Cardiac muscle cell (in vitro differentiated cells and primary cell): ENCODE data around the gene CYBRD1. TPM values are rescaled to one million over a fixed set of nuclear protein-coding genes. Genes with fewer than 3 reads are reported as not detected.
A peak's percentile ranks its signal among the peaks of the same experiment; 100 is the strongest.

Experiments used
- DNase-seq, 2 donors: peaks; one replicate each; pipeline versions ENCODE4 v3.0.0 to v3.0.0-alpha.2; 2010 to 2017; ENCODE audit warnings: low read depth in 1 of 2, low spot score in 1 of 2
- H3K27ac ChIP-seq: fragments of 200-600 bp; sonication (generic); 2 replicates; pipeline ENCODE4 v1.5.1; 2016
- H3K27me3 ChIP-seq: fragments of 200-600 bp; sonication (generic); 2 replicates; pipeline ENCODE4 v1.6.0; 2016; ENCODE audit warnings: control low read depth
- H3K36me3 ChIP-seq: fragments of 200-600 bp; sonication (generic); 2 replicates; pipeline ENCODE4 v1.5.1; 2016; ENCODE audit warnings: control low read depth
- H3K4me1 ChIP-seq: fragments of 200-600 bp; sonication (generic); 2 replicates; pipeline ENCODE4 v1.8.1; 2017; ENCODE audit warnings: low read depth, mild to moderate bottlenecking, mixed run types
- H3K4me3 ChIP-seq: fragments of 200-600 bp; sonication (generic); 2 replicates; pipeline ENCODE4 v1.5.1; 2016; ENCODE audit warnings: mild to moderate bottlenecking
- H3K9me3 ChIP-seq: fragments of 200-600 bp; sonication (generic); 2 replicates; pipeline ENCODE4 v1.5.1; 2017; ENCODE audit warnings: low read depth, mild to moderate bottlenecking, control low read depth
- CTCF ChIP-seq: IDR thresholded peaks from 2 replicates; pipeline ENCODE4 v1.5.1; 2012; ENCODE audit warnings: low read depth, mild to moderate bottlenecking, low read length
- polyA plus RNA-seq: library from polyadenylated mRNA; unstranded; fragments of >200 nt; fragmentation: Nextera tagmentation; extraction: Ambion mirVana; gene quantifications from 2 replicates; pipeline ENCODE4 v1.2.1, GENCODE V29; 2016
- total RNA-seq: library from RNA; depleted of rRNA; stranded (reverse); fragments of >200 nt; gene quantifications from 2 replicates; pipeline ENCODE4 v1.2.3, GENCODE V29; 2016

The CYBRD1 gene
- total and polyA plus RNA-seq, 2 experiments from 2014 or later: 0.86 to 2.3 TPM

GRCh38 chr2:171512014-171512413, 10.3 kb upstream of the CYBRD1 start:
- H3K4me1 ChIP-seq: no peaks in the 10 kb centered on the region
- no peaks in the 10 kb centered on the region for H3K9me3 ChIP-seq
- no peak for TF ChIP-seq CTCF
- peaks cover 27% of the 10 kb centered on the region for H3K27me3 ChIP-seq
- no peak overlapping the region for H3K4me3 ChIP-seq
- H3K27ac ChIP-seq: no peak overlapping the region
- no peak for DNase-seq
- no peaks in the 10 kb centered on the region for H3K36me3 ChIP-seq

GRCh38 chr2:171512683-171513195, 9.5 kb upstream of the CYBRD1 start:
- DNase-seq: peak in 1 of 2 donors; percentile 34
- H3K4me3 ChIP-seq: no peak overlapping the region
- H3K27ac ChIP-seq: peak overlapping the region; percentile 0
- no peak for TF ChIP-seq CTCF
- H3K9me3 ChIP-seq: no peaks in the 10 kb centered on the region
- H3K4me1 ChIP-seq: no peaks in the 10 kb centered on the region
- H3K27me3 ChIP-seq: peaks cover 20% of the 10 kb centered on the region
- no peaks in the 10 kb centered on the region for H3K36me3 ChIP-seq

GRCh38 chr2:171513719-171514160, 8.5 kb upstream of the CYBRD1 start:
- peak in 1 of 2 donors; percentile 44 for DNase-seq
- Histone ChIP-seq H3K4me3 (no peak overlapping the region), H3K9me3 (no peaks in the 10 kb centered on the region), H3K36me3 (no peaks in the 10 kb centered on the region), H3K27ac (no peak overlapping the region), H3K4me1 (no peaks in the 10 kb centered on the region), H3K27me3 (peaks cover 10% of the 10 kb centered on the region)
- no peak for TF ChIP-seq CTCF

GRCh38 chr2:171514908-171515582, 7.2 kb upstream of the CYBRD1 start:
- DNase-seq: no peak
- Histone ChIP-seq H3K4me3 (no peak overlapping the region), H3K27me3 (peaks cover 14% of the 10 kb centered on the region), H3K4me1 (no peaks in the 10 kb centered on the region), H3K36me3 (no peaks in the 10 kb centered on the region), H3K27ac (no peak overlapping the region), H3K9me3 (no peaks in the 10 kb centered on the region)
- no peak for TF ChIP-seq CTCF

GRCh38 chr2:171515672-171516298, 6.5 kb upstream of the CYBRD1 start:
- Histone ChIP-seq H3K4me1 (no peaks in the 10 kb centered on the region), H3K36me3 (no peaks in the 10 kb centered on the region), H3K9me3 (no peaks in the 10 kb centered on the region), H3K4me3 (no peak overlapping the region), H3K27me3 (peaks cover 20% of the 10 kb centered on the region), H3K27ac (no peak overlapping the region)
- TF ChIP-seq CTCF: no peak
- peak in 1 of 2 donors; percentile 67 for DNase-seq
